ENCODE results near the gene PELI2.

The PELI2 gene

DNA sequence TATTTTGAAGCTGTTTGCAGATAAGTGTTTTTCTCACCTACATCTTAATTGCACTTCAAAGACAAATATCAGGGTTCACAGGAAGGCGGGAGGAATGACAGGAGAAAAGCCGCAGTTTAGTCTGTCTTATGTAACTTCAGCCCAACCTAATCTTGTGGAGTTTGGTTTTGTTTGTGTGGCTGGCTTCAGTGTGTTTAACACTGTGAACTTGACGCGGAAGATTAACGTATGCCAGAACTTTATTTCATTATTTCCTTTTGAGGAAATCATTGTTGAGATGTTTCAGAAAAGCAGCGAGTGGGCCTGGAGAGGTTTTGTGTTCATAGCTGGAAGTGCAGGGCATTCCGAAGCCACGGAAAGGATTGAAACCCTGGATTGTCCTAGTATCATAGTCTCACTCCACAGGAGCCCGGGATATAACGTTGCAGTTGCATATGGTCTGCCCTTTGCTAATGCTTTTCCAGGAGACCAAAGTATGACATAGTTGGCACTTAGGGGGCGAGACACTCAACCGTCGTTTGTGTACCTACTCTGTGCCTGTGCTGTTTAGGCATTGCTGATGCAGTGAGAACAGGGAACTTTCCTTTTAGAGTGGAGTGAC, 2.0 kb downstream of the PELI2 start:
- Histone ChIP-seq H2AFZ (ENCODE audit: low read depth, low read length, severe bottlenecking) (no peak overlapping the region), H4K20me1 (ENCODE audit: low read depth, low read length) (no peaks in the 10 kb centered on the region), H3K9ac (ENCODE audit: low read length) (no peak overlapping the region), H3K27ac (ENCODE audit: low read depth, low read length) (no peak overlapping the region), H3K36me3 (ENCODE audit: low read length) (no peaks in the 10 kb centered on the region), H3K4me2 (ENCODE audit: low read depth, low read length, poor library complexity, severe bottlenecking) (no peak overlapping the region), H3K9me3 (ENCODE audit: insufficient read depth, low read length) (no peaks in the 10 kb centered on the region), H3K4me3 (ENCODE audit: insufficient read depth, low read length, poor library complexity, severe bottlenecking) (no peak overlapping the region), H3F3A (ENCODE audit: insufficient read depth) (no peaks in the 10 kb centered on the region), H3K27me3 (ENCODE audit: low read length) (no peaks in the 10 kb centered on the region; the same call in 1 of the 2 replicates), H3K79me2 (ENCODE audit: insufficient read depth, low read length) (no peaks in the 10 kb centered on the region), H3K9me2 (replicated peaks; ENCODE audit: insufficient read depth, low read length) (no peaks in the 10 kb centered on the region)
- TF ChIP-seq EZH2phosphoT487 (conservative IDR thresholded peaks at IDR 0.05; ENCODE audit: low read length) (no peak), CTCF (IDR thresholded peaks at IDR 0.05; ENCODE audit: insufficient read depth, low read length, poor library complexity, severe bottlenecking) (no peak)

DNA sequence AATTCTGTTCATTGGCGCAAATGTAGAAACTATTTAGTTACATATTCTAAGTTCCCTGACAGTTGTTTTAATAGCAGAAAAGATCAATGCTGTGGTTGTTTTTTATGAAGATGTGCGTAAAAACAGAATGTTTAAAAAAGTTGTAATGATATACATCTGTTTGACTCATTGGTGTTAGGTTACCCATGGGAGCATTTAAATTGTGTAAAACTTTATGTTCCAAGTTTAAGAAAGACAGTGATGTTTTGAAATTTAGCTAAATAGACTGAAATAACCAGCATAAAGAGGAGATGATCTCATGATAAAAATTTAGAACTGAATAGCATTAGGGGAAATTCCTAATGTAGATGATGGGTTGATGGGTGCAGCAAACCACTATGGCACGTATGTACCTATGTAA, 3.6 kb downstream of the PELI2 start:
- no peaks in the 10 kb centered on the region for H3K9me3 ChIP-seq (ENCODE audit: insufficient read depth, low read length)
- H3K36me3 ChIP-seq (ENCODE audit: low read length) = no peaks in the 10 kb centered on the region
- H3K4me3 ChIP-seq (ENCODE audit: insufficient read depth, low read length, poor library complexity, severe bottlenecking) = no peak overlapping the region
- no peak for TF ChIP-seq CTCF (IDR thresholded peaks at IDR 0.05; ENCODE audit: insufficient read depth, low read length, poor library complexity, severe bottlenecking)
- no peak for TF ChIP-seq EZH2phosphoT487 (conservative IDR thresholded peaks at IDR 0.05; ENCODE audit: low read length)
- H3K9me2 ChIP-seq (replicated peaks; ENCODE audit: insufficient read depth, low read length) = no peaks in the 10 kb centered on the region
- no peaks in the 10 kb centered on the region for H4K20me1 ChIP-seq (ENCODE audit: low read depth, low read length)
- no peaks in the 10 kb centered on the region for H3F3A ChIP-seq (ENCODE audit: insufficient read depth)
- no peak overlapping the region for H2AFZ ChIP-seq (ENCODE audit: low read depth, low read length, severe bottlenecking)
- no peaks in the 10 kb centered on the region for H3K79me2 ChIP-seq (ENCODE audit: insufficient read depth, low read length)
- H3K4me2 ChIP-seq (ENCODE audit: low read depth, low read length, poor library complexity, severe bottlenecking) = no peak overlapping the region
- H3K9ac ChIP-seq (ENCODE audit: low read length) = no peak overlapping the region
- no peaks in the 10 kb centered on the region; the same call in 1 of the 2 replicates for H3K27me3 ChIP-seq (ENCODE audit: low read length)
- H3K27ac ChIP-seq (ENCODE audit: low read depth, low read length) = no peak overlapping the region

DNA sequence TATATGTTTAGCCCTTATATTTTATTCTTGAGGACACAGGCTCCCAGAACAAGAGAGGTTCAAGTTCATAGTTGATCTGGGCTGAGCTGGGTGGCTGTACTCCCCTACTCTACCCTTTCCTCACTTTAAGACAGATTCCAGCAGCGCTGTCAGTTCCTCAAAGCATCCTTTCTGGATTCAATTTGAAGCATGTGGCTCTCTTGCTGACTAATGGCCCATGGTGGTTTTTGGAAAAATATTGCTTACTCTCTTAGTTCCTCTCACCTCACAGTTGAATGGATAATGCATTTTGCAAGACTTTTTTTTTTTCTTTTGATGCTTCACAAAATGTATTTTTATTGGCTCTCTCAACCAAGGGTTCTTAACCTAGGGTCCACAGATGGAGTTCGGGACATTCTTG, 4.1 kb downstream of the PELI2 start:
- Histone ChIP-seq H3K4me3 (ENCODE audit: insufficient read depth, low read length, poor library complexity, severe bottlenecking) (no peak overlapping the region), H3K36me3 (ENCODE audit: low read length) (no peaks in the 10 kb centered on the region), H3K9me2 (replicated peaks; ENCODE audit: insufficient read depth, low read length) (no peaks in the 10 kb centered on the region), H3K79me2 (ENCODE audit: insufficient read depth, low read length) (no peaks in the 10 kb centered on the region), H3K9ac (ENCODE audit: low read length) (no peak overlapping the region), H3K27me3 (ENCODE audit: low read length) (no peaks in the 10 kb centered on the region; the same call in 1 of the 2 replicates), H3K27ac (ENCODE audit: low read depth, low read length) (no peak overlapping the region), H3K9me3 (ENCODE audit: insufficient read depth, low read length) (no peaks in the 10 kb centered on the region), H2AFZ (ENCODE audit: low read depth, low read length, severe bottlenecking) (no peak overlapping the region), H4K20me1 (ENCODE audit: low read depth, low read length) (no peaks in the 10 kb centered on the region), H3K4me2 (ENCODE audit: low read depth, low read length, poor library complexity, severe bottlenecking) (no peak overlapping the region), H3F3A (ENCODE audit: insufficient read depth) (no peaks in the 10 kb centered on the region)
- TF ChIP-seq CTCF (IDR thresholded peaks at IDR 0.05; ENCODE audit: insufficient read depth, low read length, poor library complexity, severe bottlenecking) (no peak), EZH2phosphoT487 (conservative IDR thresholded peaks at IDR 0.05; ENCODE audit: low read length) (no peak)

All from SU-DHL-6 (cell line).